Peyer's patch (tissue), 4 donors: ENCODE measurements around the gene BRD3OS.

Source experiments
- POLR2A ChIP-seq, 2 donors: fragments of 450-650 bp; IDR thresholded peaks; one replicate each; pipeline ENCODE4 v1.5.1; 2017; ENCODE audit warnings: antibody characterized with exemption in 2 of 2, mild to moderate bottlenecking in 2 of 2, moderate library complexity in 2 of 2
- TF ChIP-seq, protein P1 (sequence below), 6 experiments: fragments of 450-650 bp in 4 of 6; fragments of 200-600 bp in 2 of 6; sonication (generic) in 1 of 6; IDR thresholded peaks; one replicate each; pipeline ENCODE4 v1.5.1; 2017 to 2019; ENCODE audit warnings: antibody characterized with exemption in 6 of 6, mild to moderate bottlenecking in 3 of 6, moderate library complexity in 1 of 6

DNA sequence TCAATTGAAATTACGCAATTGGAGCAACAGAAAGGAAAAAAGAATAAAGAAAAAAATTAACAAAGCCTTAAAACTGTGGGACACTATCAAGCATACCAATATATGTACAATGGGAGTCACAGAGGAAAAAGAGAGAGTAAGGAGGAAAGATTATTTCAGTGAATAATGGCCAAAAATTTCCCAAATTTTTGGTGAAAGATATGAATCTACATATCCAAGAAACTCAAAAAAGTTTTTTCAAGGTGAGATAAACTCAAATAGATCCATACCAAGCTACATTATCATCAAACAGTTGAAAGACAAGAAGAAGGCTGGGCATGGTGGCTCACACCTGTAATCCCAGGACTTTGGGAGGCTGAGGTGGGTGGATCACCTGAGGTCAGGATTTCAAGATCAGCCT is 51.4 kb downstream of the BRD3OS start:
- TF ChIP-seq, protein P1, sequence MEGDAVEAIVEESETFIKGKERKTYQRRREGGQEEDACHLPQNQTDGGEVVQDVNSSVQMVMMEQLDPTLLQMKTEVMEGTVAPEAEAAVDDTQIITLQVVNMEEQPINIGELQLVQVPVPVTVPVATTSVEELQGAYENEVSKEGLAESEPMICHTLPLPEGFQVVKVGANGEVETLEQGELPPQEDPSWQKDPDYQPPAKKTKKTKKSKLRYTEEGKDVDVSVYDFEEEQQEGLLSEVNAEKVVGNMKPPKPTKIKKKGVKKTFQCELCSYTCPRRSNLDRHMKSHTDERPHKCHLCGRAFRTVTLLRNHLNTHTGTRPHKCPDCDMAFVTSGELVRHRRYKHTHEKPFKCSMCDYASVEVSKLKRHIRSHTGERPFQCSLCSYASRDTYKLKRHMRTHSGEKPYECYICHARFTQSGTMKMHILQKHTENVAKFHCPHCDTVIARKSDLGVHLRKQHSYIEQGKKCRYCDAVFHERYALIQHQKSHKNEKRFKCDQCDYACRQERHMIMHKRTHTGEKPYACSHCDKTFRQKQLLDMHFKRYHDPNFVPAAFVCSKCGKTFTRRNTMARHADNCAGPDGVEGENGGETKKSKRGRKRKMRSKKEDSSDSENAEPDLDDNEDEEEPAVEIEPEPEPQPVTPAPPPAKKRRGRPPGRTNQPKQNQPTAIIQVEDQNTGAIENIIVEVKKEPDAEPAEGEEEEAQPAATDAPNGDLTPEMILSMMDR (IDR thresholded peaks at IDR 0.05): no peak
- no peak for TF ChIP-seq POLR2A (IDR thresholded peaks at IDR 0.05)
